IMR-90 (cell line): ENCODE measurements around the gene CADM2. TPM values are rescaled to one million over a fixed set of nuclear protein-coding genes. Genes with fewer than 3 reads are reported as not detected.

ENCODE experiments used
- ATAC-seq: fragments of 200-7000 bp; cut with Tn5 transposase; 2 replicates; pipeline ENCODE4 v1.9.1; 2020; ENCODE audit warnings: low read depth, mild to moderate bottlenecking, moderate library complexity
- BruUV-seq: library from RNA; stranded (reverse); fragments of 400-500 nt; replicated peaks from 2 replicates; lab custom pipeline; 2021; lab: Mats Ljungman, UMichigan
- CTCF ChIA-PET: fragments of 300-600 bp; formaldehyde crosslinking; extraction: SDS; loops from one replicate; lab custom pipeline; 2021; ENCODE audit warnings: antibody characterized with exemption; lab: Yijun Ruan, JAX
- POLR2A ChIA-PET: fragments of 300-600 bp; sonication (Branson Sonifier 250); formaldehyde crosslinking; loops from one replicate; lab custom pipeline; 2022; ENCODE audit warnings: antibody characterized with exemption; ENCODE audit not compliant: unreplicated experiment; lab: Charles Lee
- DNase-seq: peaks from one replicate; pipeline ENCODE4 v3.0.0; 2013
- H2AFZ ChIP-seq: replicated peaks from 2 replicates; pipeline ENCODE3; 2013; ENCODE audit warnings: low read length, mild to moderate bottlenecking; ENCODE audit not compliant: poor library complexity
- H2AK5ac ChIP-seq: 2 replicates; pipeline ENCODE4 v1.6.1; 2013; ENCODE audit warnings: low read depth, low read length, inconsistent platforms
- H2AK9ac ChIP-seq: replicated peaks from 2 replicates; pipeline ENCODE3; 2013; ENCODE audit warnings: mild to moderate bottlenecking, low read depth, low read length, moderate library complexity; ENCODE audit not compliant: poor library complexity
- H2BK120ac ChIP-seq: 2 replicates; pipeline ENCODE4 v1.6.1; 2013; ENCODE audit warnings: low read depth, low read length, inconsistent platforms
- H2BK15ac ChIP-seq: 3 replicates; pipeline ENCODE4 v1.6.1; 2013; ENCODE audit warnings: low read depth, low read length, inconsistent platforms
- H2BK20ac ChIP-seq: 2 replicates; pipeline ENCODE4 v1.6.1; 2013; ENCODE audit warnings: low read depth, mild to moderate bottlenecking, inconsistent platforms, low read length, moderate library complexity
- H2BK5ac ChIP-seq: 2 replicates; pipeline ENCODE4 v1.6.1; 2013; ENCODE audit warnings: mild to moderate bottlenecking, low read depth, low read length, inconsistent platforms; ENCODE audit not compliant: poor library complexity, severe bottlenecking
- H3K14ac ChIP-seq: replicated peaks from 2 replicates; pipeline ENCODE4 v1.6.1; 2013; ENCODE audit warnings: low read depth, low read length, inconsistent platforms
- H3K18ac ChIP-seq: 2 replicates; pipeline ENCODE4 v1.6.1; 2013; ENCODE audit warnings: low read depth, low read length, control low read depth
- H3K23ac ChIP-seq: 2 replicates; pipeline ENCODE4 v1.6.1; 2013; ENCODE audit warnings: low read depth, low read length, inconsistent platforms
- H3K27ac ChIP-seq: 2 replicates; pipeline ENCODE4 v1.5.1; 2013; ENCODE audit warnings: mild to moderate bottlenecking, control low read depth, low read length; ENCODE audit not compliant: insufficient read depth
- H3K27me3 ChIP-seq: 2 replicates; pipeline ENCODE4 v1.6.1; 2013; ENCODE audit warnings: low read length; ENCODE audit not compliant: control insufficient read depth, insufficient read depth
- H3K36me3 ChIP-seq: 2 replicates; pipeline ENCODE4 v1.6.1; 2013; ENCODE audit warnings: low read length, mixed read lengths; ENCODE audit not compliant: control insufficient read depth, insufficient read depth
- H3K4ac ChIP-seq: 2 replicates; pipeline ENCODE4 v1.6.1; 2013; ENCODE audit warnings: low read depth, low read length, inconsistent platforms
- H3K4me1 ChIP-seq: 2 replicates; pipeline ENCODE4 v1.6.1; 2013; ENCODE audit warnings: low read length, mixed read lengths; ENCODE audit not compliant: control insufficient read depth, insufficient read depth
- H3K4me2 ChIP-seq: 2 replicates; pipeline ENCODE4 v1.6.1; 2013; ENCODE audit warnings: low read depth, mild to moderate bottlenecking, control low read depth, low read length, moderate library complexity
- H3K4me3 ChIP-seq: 2 replicates; pipeline ENCODE4 v1.5.1; 2013; ENCODE audit warnings: low read depth, mild to moderate bottlenecking, control low read depth, low read length, moderate library complexity; ENCODE audit not compliant: insufficient read depth
- H3K56ac ChIP-seq: 2 replicates; pipeline ENCODE4 v1.6.1; 2013; ENCODE audit warnings: low read length, inconsistent platforms; ENCODE audit not compliant: insufficient read depth; ENCODE audit errors: extremely low read depth
- H3K79me1 ChIP-seq, 2 experiments: 2 replicates each; pipeline ENCODE4 v1.6.1; 2013; ENCODE audit warnings: low read length in 2 of 2, inconsistent platforms in 1 of 2, low read depth in 1 of 2
- H3K9ac ChIP-seq: 2 replicates; pipeline ENCODE4 v1.6.1; 2013; ENCODE audit warnings: low read depth, low read length, control low read depth
- H3K9me1 ChIP-seq: 2 replicates; pipeline ENCODE4 v1.6.1; 2013; ENCODE audit warnings: low read length, inconsistent platforms; ENCODE audit not compliant: insufficient read depth
- H3K9me3 ChIP-seq: 2 replicates; pipeline ENCODE4 v1.6.1; 2013; ENCODE audit warnings: low read length; ENCODE audit not compliant: control insufficient read depth, insufficient read depth
- H4K20me1 ChIP-seq: 2 replicates; pipeline ENCODE4 v1.6.1; 2013; ENCODE audit warnings: low read length, inconsistent platforms; ENCODE audit not compliant: insufficient read depth
- H4K5ac ChIP-seq: 2 replicates; pipeline ENCODE4 v1.6.1; 2013; ENCODE audit warnings: mild to moderate bottlenecking, low read depth, low read length, control low read depth
- H4K8ac ChIP-seq, 2 experiments: 2 replicates each; pipeline ENCODE4 v1.6.1; 2013; ENCODE audit warnings: low read depth in 2 of 2, low read length in 2 of 2, control low read depth in 1 of 2, inconsistent platforms in 1 of 2
- H4K91ac ChIP-seq: 2 replicates; pipeline ENCODE4 v1.6.1; 2013; ENCODE audit warnings: low read depth, low read length, inconsistent platforms; ENCODE audit not compliant: insufficient read depth
- BHLHE40 ChIP-seq: fragments of 150-350 bp; IDR thresholded peaks from 2 replicates; pipeline ENCODE4 v1.6.1; 2016; ENCODE audit warnings: mild to moderate bottlenecking, low read depth, low read length
- CEBPB ChIP-seq: IDR thresholded peaks from 2 replicates; pipeline ENCODE4 v1.6.1; 2012; ENCODE audit warnings: low read depth, low read length, improper control_type of control experiment
- CHD1 ChIP-seq: IDR thresholded peaks from 2 replicates; pipeline ENCODE4 v1.6.1; 2012; ENCODE audit warnings: low read depth, low read length, improper control_type of control experiment
- CTCF ChIP-seq: conservative IDR thresholded peaks from 2 replicates; pipeline ENCODE4 v1.5.1; 2012; ENCODE audit warnings: mild to moderate bottlenecking, low read depth, low read length, improper control_type of control experiment
- ELK1 ChIP-seq: fragments of 150-350 bp; IDR thresholded peaks from 2 replicates; pipeline ENCODE4 v1.6.1; 2016; ENCODE audit warnings: low read depth, mild to moderate bottlenecking, low read length, moderate library complexity, borderline replicate concordance
- FOS ChIP-seq: fragments of 150-350 bp; IDR thresholded peaks from 2 replicates; pipeline ENCODE4 v1.6.1; 2016; ENCODE audit warnings: low read depth, low read length
- MAFK ChIP-seq: IDR thresholded peaks from 2 replicates; pipeline ENCODE4 v1.6.1; 2012; ENCODE audit warnings: low read depth, low read length, improper control_type of control experiment
- MXI1 ChIP-seq: IDR thresholded peaks from 2 replicates; pipeline ENCODE4 v1.6.1; 2012; ENCODE audit warnings: low read depth, mild to moderate bottlenecking, low read length, moderate library complexity, borderline replicate concordance
- NFE2L2 ChIP-seq: fragments of 150-350 bp; IDR thresholded peaks from 2 replicates; pipeline ENCODE4 v1.6.1; 2016; ENCODE audit warnings: low read depth, mild to moderate bottlenecking, low read length
- POLR2A ChIP-seq: IDR thresholded peaks from 2 replicates; pipeline ENCODE4 v1.6.1; 2012; ENCODE audit warnings: mild to moderate bottlenecking, low read depth, low read length
- RAD21 ChIP-seq: IDR thresholded peaks from 2 replicates; pipeline ENCODE4 v1.6.1; 2012; ENCODE audit warnings: low read length, improper control_type of control experiment
- RCOR1 ChIP-seq: IDR thresholded peaks from 2 replicates; pipeline ENCODE4 v1.6.1; 2012; ENCODE audit warnings: mild to moderate bottlenecking, low read length, improper control_type of control experiment; ENCODE audit not compliant: insufficient replicate concordance
- RFX5 ChIP-seq: IDR thresholded peaks from 2 replicates; pipeline ENCODE4 v1.8.0; 2012; ENCODE audit warnings: low read depth, mild to moderate bottlenecking, low read length, moderate library complexity
- SMC3 ChIP-seq: fragments of 150-350 bp; IDR thresholded peaks from 2 replicates; pipeline ENCODE4 v1.6.1; 2016; ENCODE audit warnings: low read depth, mild to moderate bottlenecking, antibody characterized with exemption, low read length, moderate library complexity
- USF2 ChIP-seq: fragments of 150-350 bp; IDR thresholded peaks from 2 replicates; pipeline ENCODE4 v1.6.1; 2017; ENCODE audit warnings: mild to moderate bottlenecking, antibody characterized with exemption, low read length, low read depth
- WGBS, 2 experiments: methylation state at CpG; one replicate each; pipeline versions ENCODE4 v1.1.5 to v1.1.7; 2013; ENCODE audit warnings: missing lambda C conversion rate in 2 of 2; ENCODE audit not compliant: insufficient read length in 1 of 2; ENCODE audit errors: extremely low coverage in 2 of 2; 5-methylcytosine and 5-hydroxymethylcytosine counted together
- dilution Hi-C: fragments of 300-500 bp; cut with HindIII; formaldehyde crosslinking; loops from one replicate; pipeline ENCODE4 v1.14.3; 2018; ENCODE audit warnings: low sequenced_read_pairs; ENCODE audit not compliant: unreplicated experiment
- in situ Hi-C: fragments of 300-500 bp; cut with MboI; formaldehyde crosslinking; loops from 3 replicates; pipeline ENCODE4 v1.14.3; 2019; ENCODE audit warnings: low sequenced_read_pairs, inconsistent platforms, mixed read lengths
- intact Hi-C: fragments of 100-400 bp; cut with micrococcal nuclease; formaldehyde crosslinking; loops from 2 replicates; pipeline ENCODE4 v1.10.0; 2022
- polyA plus RNA-seq, 3 experiments: library from polyadenylated mRNA; depleted of rRNA; stranded (reverse); fragments of >200 nt; gene quantifications; 2 replicates each; pipeline ENCODE4 v1.2.3, GENCODE V29; 2012; ENCODE audit warnings: low replicate concordance in 1 of 3
- total RNA-seq: library from RNA; depleted of rRNA; stranded (reverse); fragments of >200 nt; gene quantifications from 2 replicates; pipeline ENCODE4 v1.2.3, GENCODE V29; 2012

Gene CADM2
- total and polyA plus RNA-seq, 2 of the 4 experiments (the other 2 are of a cell fraction): not detected

- dilution Hi-C loops: no loop called here
- H4K5ac ChIP-seq: no peak overlapping the region
- ATAC-seq: no peak
- no peak overlapping the region for H4K8ac ChIP-seq
- WGBS, 2 experiments: 40% methylated on average over 1 of the region's 7 CpGs; no CpG with 5 or more reads in 1 of the 2 experiments
- no peak overlapping the region for H3K27ac ChIP-seq
- in situ Hi-C loops: no loop called here
- no peak for DNase-seq
- H2BK15ac ChIP-seq: no peak overlapping the region
- no peak overlapping the region for H3K23ac ChIP-seq
- H2BK20ac ChIP-seq: no peak overlapping the region
- H3K4ac ChIP-seq: no peak overlapping the region
- no peaks in the 10 kb centered on the region for H4K20me1 ChIP-seq
- H3K14ac ChIP-seq: no peak overlapping the region
- no peak overlapping the region for H2AK5ac ChIP-seq
- ChIA-PET POLR2A (no interaction called here), CTCF (no interaction called here)
- H3K9me3 ChIP-seq: no peaks in the 10 kb centered on the region
- intact Hi-C loops: no loop called here
- no peaks in the 10 kb centered on the region for H3K4me1 ChIP-seq
- H2AFZ ChIP-seq: no peak overlapping the region
- H3K56ac ChIP-seq: no peak overlapping the region
- H3K18ac ChIP-seq: no peak overlapping the region
- no peak overlapping the region for H3K4me2 ChIP-seq
- H3K27me3 ChIP-seq: no peaks in the 10 kb centered on the region
- no peak overlapping the region for H3K4me3 ChIP-seq
- H2BK120ac ChIP-seq: no peak overlapping the region
- H3K36me3 ChIP-seq: no peaks in the 10 kb centered on the region
- no peak overlapping the region for H4K91ac ChIP-seq
- H2AK9ac ChIP-seq: no peak overlapping the region
- TF ChIP-seq BHLHE40: no peak
- TF ChIP-seq CEBPB: no peak
- no peak for TF ChIP-seq POLR2A
- no peak for TF ChIP-seq ELK1
- TF ChIP-seq RCOR1: no peak
- no peak for TF ChIP-seq SMC3
- TF ChIP-seq NFE2L2: no peak
- no peak for TF ChIP-seq USF2
- no peak for TF ChIP-seq MAFK
- no peak for TF ChIP-seq FOS
- no peak for TF ChIP-seq CTCF
- no peak for TF ChIP-seq RAD21
- no peak for TF ChIP-seq CHD1
- no peak for TF ChIP-seq MXI1
- TF ChIP-seq RFX5: no peak
- H3K9me1 ChIP-seq: no peaks in the 10 kb centered on the region
- no peak overlapping the region for H3K9ac ChIP-seq
- no peak overlapping the region for H2BK5ac ChIP-seq
- no TSS peak for BruUV-seq
- no peaks in the 10 kb centered on the region for H3K79me1 ChIP-seq
Observed at GRCh38 chr3:85584779-85585356, 626.1 kb downstream of the CADM2 start.
